NCI-H1105 treated with DMSO at 0.1 percent for 48 hours (cell line): ENCODE data around the gene CTIF.
A peak's percentile ranks its signal among the peaks of the same experiment; 100 is the strongest.
"Not testable (repeated sequence)": the region's sequence is repeated elsewhere in the genome, so short reads cannot be mapped to it uniquely, and the experiment has no call there.

ENCODE experiments used
- DNase-seq: peaks from one replicate; lab custom pipeline; 2025; lab: John Stamatoyannopoulos, UW

The CTIF gene

GRCh38 chr18:48538531-48539405, at the start of gene CTIF:
TSS of gene CTIF (plus strand) at chr18:48539031. CDS start at chr18:48619566, 80,535 bp downstream.
- DNase-seq = peak; percentile 95

GRCh38 chr18:48490641-48491293, 48.1 kb upstream of the CTIF start:
- no peak for DNase-seq

- no peak for DNase-seq
Measured at GRCh38 chr18:48492880-48493279, 46.0 kb upstream of the CTIF start.

- DNase-seq = no peak
Measured at GRCh38 chr18:48493434-48494230, 45.2 kb upstream of the CTIF start.

GRCh38 chr18:48497863-48498262, 41.0 kb upstream of the CTIF start:
- no peak for DNase-seq

GRCh38 chr18:48500517-48500916, 38.3 kb upstream of the CTIF start:
- DNase-seq = no peak

GRCh38 chr18:48502906-48503305, 35.9 kb upstream of the CTIF start:
- DNase-seq = no peak

- DNase-seq = no peak
Measured at GRCh38 chr18:48504819-48505218, 34.0 kb upstream of the CTIF start.

GRCh38 chr18:48506983-48507568, 31.8 kb upstream of the CTIF start:
- not testable (repeated sequence) for DNase-seq

- DNase-seq = not testable (repeated sequence)
Measured at GRCh38 chr18:48512498-48512897, 26.3 kb upstream of the CTIF start.

- DNase-seq = no peak
Measured at GRCh38 chr18:48514786-48515185, 24.0 kb upstream of the CTIF start.

GRCh38 chr18:48517048-48517447, 21.8 kb upstream of the CTIF start:
- DNase-seq = no peak

- no peak for DNase-seq
Measured at GRCh38 chr18:48519431-48520100, 19.3 kb upstream of the CTIF start.

- no peak for DNase-seq
Measured at GRCh38 chr18:48521723-48522122, 17.1 kb upstream of the CTIF start.

- no peak for DNase-seq
Measured at GRCh38 chr18:48525671-48526070, 13.2 kb upstream of the CTIF start.

GRCh38 chr18:48527461-48527860, 11.4 kb upstream of the CTIF start:
- no peak for DNase-seq

GRCh38 chr18:48528861-48529260, 10.0 kb upstream of the CTIF start:
- no peak for DNase-seq

- DNase-seq = no peak
Measured at GRCh38 chr18:48529796-48530195, 9.0 kb upstream of the CTIF start.

GRCh38 chr18:48530399-48531081, 8.3 kb upstream of the CTIF start:
- DNase-seq = no peak

GRCh38 chr18:48531082-48531403, 7.8 kb upstream of the CTIF start:
- DNase-seq = no peak

- DNase-seq = no peak
Measured at GRCh38 chr18:48531908-48532307, 6.9 kb upstream of the CTIF start.
